Measurements from ENCODE around the gene TMOD3.

DNA sequence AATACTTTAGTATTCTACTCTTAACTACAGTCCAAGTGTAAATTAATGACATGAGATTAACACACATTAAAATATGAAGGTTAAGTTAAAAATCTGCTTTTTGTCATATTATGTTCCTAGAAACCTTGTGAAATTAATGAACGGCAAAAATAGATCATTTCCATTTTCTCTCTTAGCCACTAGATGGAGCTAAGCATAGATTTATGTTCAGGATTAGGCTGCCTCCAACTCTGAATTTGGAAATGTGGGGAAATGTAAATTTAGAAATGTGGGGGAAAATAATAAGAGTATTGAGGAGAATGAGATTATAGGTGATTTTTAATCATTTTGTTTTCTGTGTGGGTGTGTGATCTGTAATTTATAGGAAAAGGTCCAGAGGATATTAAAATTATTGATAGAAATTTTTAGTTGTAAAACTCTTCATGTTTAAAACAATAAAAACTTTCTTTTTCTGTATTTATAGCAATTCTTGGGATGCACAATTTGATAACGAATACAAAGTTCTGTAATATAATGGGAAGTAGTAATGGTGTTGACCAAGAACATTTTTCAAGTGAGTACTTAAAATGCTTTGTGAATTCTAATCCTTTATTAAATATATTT is 59.2 kb downstream of the TMOD3 start:
- TF ChIP-seq SUZ12 (IDR thresholded peaks at IDR 0.05; ENCODE audit: extremely low read depth, insufficient read depth, insufficient read length) = no peak
- TF ChIP-seq ZNF274 (IDR thresholded peaks at IDR 0.05; ENCODE audit: low read depth, low read length) = no peak
- no peak for TF ChIP-seq YY1 (IDR thresholded peaks at IDR 0.05; ENCODE audit: insufficient read depth, insufficient read length)

Measured in NT2/D1 (cell line).